H9 (cell line): ENCODE results near the gene CXCL8. TPM values are rescaled to one million over a fixed set of nuclear protein-coding genes. Genes with fewer than 3 reads are reported as not detected.

Experiments used
- DNase-seq: peaks from one replicate; pipeline ENCODE4 v3.0.0-alpha.2; 2017
- H2AFZ ChIP-seq: one replicate; pipeline ENCODE4 v1.6.1; 2013; ENCODE audit warnings: mild to moderate bottlenecking, low read length, control low read depth, moderate library complexity
- H2AK5ac ChIP-seq: 2 replicates; pipeline ENCODE4 v1.6.1; 2013; ENCODE audit warnings: low read length, control low read depth, mixed read lengths; ENCODE audit not compliant: insufficient read length
- H2BK120ac ChIP-seq: one replicate; pipeline ENCODE4 v1.6.1; 2013; ENCODE audit warnings: low read depth, mild to moderate bottlenecking, low read length, control low read depth, inconsistent platforms; ENCODE audit not compliant: poor library complexity, severe bottlenecking
- H2BK12ac ChIP-seq: 2 replicates; pipeline ENCODE4 v1.6.1; 2013; ENCODE audit warnings: low read length, control low read depth, mixed read lengths, low read depth; ENCODE audit not compliant: insufficient read length
- H2BK15ac ChIP-seq: 2 replicates; pipeline ENCODE4 v1.6.1; 2013; ENCODE audit warnings: low read depth, low read length, control low read depth
- H2BK20ac ChIP-seq: one replicate; pipeline ENCODE4 v1.6.1; 2013; ENCODE audit warnings: low read depth, mild to moderate bottlenecking, low read length, control low read depth, inconsistent platforms; ENCODE audit not compliant: poor library complexity, severe bottlenecking
- H2BK5ac ChIP-seq: 2 replicates; pipeline ENCODE4 v1.6.1; 2013; ENCODE audit warnings: low read length, control low read depth, mixed read lengths; ENCODE audit not compliant: insufficient read length
- H3K14ac ChIP-seq: 2 replicates; pipeline ENCODE4 v1.6.1; 2013; ENCODE audit warnings: low read length, control low read depth; ENCODE audit not compliant: insufficient read depth
- H3K18ac ChIP-seq: 2 replicates; pipeline ENCODE4 v1.6.1; 2013; ENCODE audit warnings: low read depth, mild to moderate bottlenecking, mixed read lengths, low read length, control low read depth; ENCODE audit not compliant: insufficient read length
- H3K23ac ChIP-seq: 2 replicates; pipeline ENCODE4 v1.6.1; 2013; ENCODE audit warnings: low read length, control low read depth, mixed read lengths, low read depth; ENCODE audit not compliant: insufficient read length
- H3K23me2 ChIP-seq: 2 replicates; pipeline ENCODE4 v1.6.1; 2013; ENCODE audit warnings: low read depth, mild to moderate bottlenecking, mixed read lengths, low read length, control low read depth; ENCODE audit not compliant: insufficient read length, poor library complexity, severe bottlenecking
- H3K27ac ChIP-seq: 2 replicates; pipeline ENCODE4 v1.5.1; 2013; ENCODE audit warnings: low read length, control low read depth, mixed read lengths, low read depth; ENCODE audit not compliant: insufficient read length
- H3K27me3 ChIP-seq: 2 replicates; pipeline ENCODE4 v1.6.1; 2013; ENCODE audit warnings: low read length, control low read depth, inconsistent platforms; ENCODE audit not compliant: insufficient read depth
- H3K4ac ChIP-seq: 2 replicates; pipeline ENCODE4 v1.6.1; 2013; ENCODE audit warnings: low read depth, mild to moderate bottlenecking, control low read depth, inconsistent platforms, low read length, moderate library complexity
- H3K4me1 ChIP-seq: 2 replicates; pipeline ENCODE4 v1.6.1; 2013; ENCODE audit warnings: low read length, control low read depth, inconsistent platforms; ENCODE audit not compliant: insufficient read depth
- H3K4me2 ChIP-seq: 2 replicates; pipeline ENCODE4 v1.6.1; 2013; ENCODE audit warnings: low read length, control low read depth, mixed read lengths; ENCODE audit not compliant: insufficient read length, insufficient read depth
- H3K56ac ChIP-seq: 2 replicates; pipeline ENCODE4 v1.6.1; 2013; ENCODE audit warnings: low read depth, mild to moderate bottlenecking, mixed read lengths, low read length, control low read depth; ENCODE audit not compliant: insufficient read length
- H3K79me1 ChIP-seq: 2 replicates; pipeline ENCODE4 v1.6.1; 2013; ENCODE audit warnings: low read depth, mild to moderate bottlenecking, moderate library complexity, low read length, control low read depth, inconsistent platforms; ENCODE audit not compliant: insufficient read depth, poor library complexity, severe bottlenecking
- H3K79me2 ChIP-seq: 2 replicates; pipeline ENCODE4 v1.6.1; 2013; ENCODE audit warnings: low read length, control low read depth, inconsistent platforms; ENCODE audit not compliant: insufficient read depth
- H3K9ac ChIP-seq: 2 replicates; pipeline ENCODE4 v1.6.1; 2013; ENCODE audit warnings: low read length, control low read depth, mixed read lengths; ENCODE audit not compliant: insufficient read length; ENCODE audit errors: extremely low read depth
- H3K9me3 ChIP-seq: one replicate; pipeline ENCODE4 v1.6.1; 2013; ENCODE audit warnings: low read depth, low read length, inconsistent platforms; ENCODE audit not compliant: control insufficient read depth
- H3T11ph ChIP-seq: one replicate; pipeline ENCODE4 v1.6.1; 2013; ENCODE audit warnings: mild to moderate bottlenecking, low read length, control low read depth, inconsistent platforms
- H4K20me1 ChIP-seq: one replicate; pipeline ENCODE4 v1.6.1; 2013; ENCODE audit not compliant: control insufficient read depth, insufficient read length, insufficient read depth
- H4K5ac ChIP-seq: 2 replicates; pipeline ENCODE4 v1.6.1; 2013; ENCODE audit warnings: low read depth, mild to moderate bottlenecking, mixed read lengths, low read length, control low read depth; ENCODE audit not compliant: insufficient read length
- H4K8ac ChIP-seq: replicated peaks from 2 replicates; pipeline ENCODE4 v1.6.1; 2013; ENCODE audit warnings: low read length, control low read depth, mixed read lengths, low read depth; ENCODE audit not compliant: insufficient read length
- H4K91ac ChIP-seq: 2 replicates; pipeline ENCODE4 v1.6.1; 2013; ENCODE audit warnings: low read depth, mild to moderate bottlenecking, moderate library complexity, mixed read lengths, low read length, control low read depth; ENCODE audit not compliant: insufficient read length
- H3K27ac Mint-ChIP-seq, 3 experiments: 2 replicates in 2 of 3; 3 replicates in 1 of 3; pipeline ENCODE4 v1.8.0; 2020 to 2021; ENCODE audit warnings: mixed read lengths in 3 of 3, mild to moderate bottlenecking in 1 of 3, moderate library complexity in 1 of 3
- H3K27me3 Mint-ChIP-seq: 2 replicates; pipeline ENCODE4 v1.8.0; 2021; ENCODE audit warnings: low read depth, mild to moderate bottlenecking, moderate library complexity, mixed read lengths
- H3K36me3 Mint-ChIP-seq, 3 experiments: 2 replicates in 2 of 3; 3 replicates in 1 of 3; pipeline ENCODE4 v1.8.0; 2020 to 2021; ENCODE audit warnings: low read depth in 3 of 3, mixed read lengths in 3 of 3; ENCODE audit not compliant: insufficient read depth in 1 of 3
- H3K4me1 Mint-ChIP-seq, 2 experiments: 2 replicates each; pipeline ENCODE4 v1.8.0; 2020; ENCODE audit warnings: mixed read lengths in 2 of 2
- H3K4me3 Mint-ChIP-seq, 2 experiments: 2 replicates in 1 of 2; 3 replicates in 1 of 2; pipeline ENCODE4 v1.8.0; 2020 to 2021; ENCODE audit warnings: mild to moderate bottlenecking in 2 of 2, mixed read lengths in 2 of 2, moderate library complexity in 1 of 2
- H3K9me3 Mint-ChIP-seq, 2 experiments: 2 replicates in 1 of 2; 3 replicates in 1 of 2; pipeline ENCODE4 v1.8.0; 2020; ENCODE audit warnings: mild to moderate bottlenecking in 2 of 2, mixed read lengths in 2 of 2, moderate library complexity in 1 of 2
- CTCF ChIP-seq: fragments of 200-600 bp; sonication (generic); conservative IDR thresholded peaks from 3 replicates; pipeline ENCODE4 v1.8.0; 2021; ENCODE audit warnings: antibody characterized with exemption, mild to moderate bottlenecking
- WGBS: extraction: QIAGEN DNeasy Blood & Tissue Kit; methylation state at CpG from one replicate; pipeline ENCODE4 v1.1.7; 2013; ENCODE audit warnings: missing lambda C conversion rate, low lambda C conversion rate, mixed read lengths; ENCODE audit not compliant: insufficient read length; ENCODE audit errors: extremely low coverage; 5-methylcytosine and 5-hydroxymethylcytosine counted together
- total RNA-seq: library from RNA; stranded (reverse); gene quantifications from 2 replicates; pipeline ENCODE4 v1.2.1, GENCODE V29; 2021

The CXCL8 gene
- total RNA-seq, 1 experiment from 2014 or later: not detected

GRCh38 chr4:73777612-73778011 lies 37.2 kb downstream of the CXCL8 start:
- Histone ChIP-seq H4K8ac (no peak overlapping the region), H3K79me2 (no peaks in the 10 kb centered on the region), H3K4ac (no peak overlapping the region), H4K20me1 (no peaks in the 10 kb centered on the region), H2BK120ac (no peak overlapping the region), H3K56ac (no peak overlapping the region), H2BK15ac (no peak overlapping the region), H3K23ac (no peak overlapping the region), H3K27me3 (no peaks in the 10 kb centered on the region), H3K9me3 (no peaks in the 10 kb centered on the region), H2AK5ac (no peak overlapping the region), H3T11ph (no peak overlapping the region), H2BK20ac (no peak overlapping the region), H3K14ac (no peak overlapping the region), H4K91ac (no peak overlapping the region), H3K23me2 (no peaks in the 10 kb centered on the region), H3K27ac (no peak overlapping the region), H2AFZ (no peak overlapping the region), H3K9ac (no peak overlapping the region), H3K4me2 (no peak overlapping the region), H3K4me1 (no peaks in the 10 kb centered on the region), H3K18ac (no peak overlapping the region), H2BK12ac (no peak overlapping the region), H4K5ac (no peak overlapping the region), H2BK5ac (no peak overlapping the region), H3K79me1 (no peaks in the 10 kb centered on the region)
- H3K36me3 Mint-ChIP-seq: no peaks in the 10 kb centered on the region
- H3K27me3 Mint-ChIP-seq: no peaks in the 10 kb centered on the region
- TF ChIP-seq CTCF: no peak
- DNase-seq: no peak
- no peak overlapping the region for H3K27ac Mint-ChIP-seq
- H3K9me3 Mint-ChIP-seq: no peaks in the 10 kb centered on the region; a peak in 1 of 5 replicates
- no peak overlapping the region for H3K4me3 Mint-ChIP-seq
- no peaks in the 10 kb centered on the region for H3K4me1 Mint-ChIP-seq
- WGBS: no CpG with 5 or more reads among the region's 3 CpGs
